ENCODE measurements around the gene BAAT.
"Not testable (repeated sequence)": the region's sequence is repeated elsewhere in the genome, so short reads cannot be mapped to it uniquely, and the experiment has no call there.

BAAT gene

DNA sequence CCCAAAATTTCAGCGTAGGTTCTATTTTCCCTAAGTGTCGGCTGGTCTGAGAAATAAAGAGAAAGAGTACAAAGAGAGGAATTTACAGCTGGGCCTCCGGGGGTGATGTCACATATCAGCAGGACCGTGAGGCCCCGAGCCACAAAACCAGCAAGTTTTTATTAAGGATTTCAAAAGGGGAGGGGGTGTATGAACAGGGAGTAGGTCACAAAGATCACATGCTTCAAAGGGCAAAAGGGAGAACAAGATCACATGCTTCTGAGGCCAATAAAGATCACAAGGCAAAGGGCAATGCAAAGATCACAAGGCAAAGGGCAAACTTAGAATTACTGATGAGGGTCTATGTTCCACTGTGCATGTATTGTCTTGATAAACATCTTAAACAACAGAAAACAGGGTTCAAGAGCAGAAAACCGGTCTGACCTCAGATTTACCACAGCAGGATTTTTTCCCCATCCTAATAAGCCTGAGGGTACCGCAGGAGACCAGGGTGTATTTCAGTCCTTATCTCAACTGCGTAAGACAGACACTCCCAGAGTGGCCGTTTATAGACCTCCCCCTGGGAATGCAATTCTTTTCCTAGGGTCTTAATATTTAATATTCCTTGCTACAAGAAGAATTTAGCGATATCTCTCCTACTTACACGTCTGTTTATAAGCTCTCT, at the start of gene BAAT:
TSS of gene BAAT (minus strand) at position 134 of the 664 bp plus-strand sequence. CDS start 13,602 bp downstream, outside the sequence.
- DNase-seq, result not testable (repeated sequence)

DNA sequence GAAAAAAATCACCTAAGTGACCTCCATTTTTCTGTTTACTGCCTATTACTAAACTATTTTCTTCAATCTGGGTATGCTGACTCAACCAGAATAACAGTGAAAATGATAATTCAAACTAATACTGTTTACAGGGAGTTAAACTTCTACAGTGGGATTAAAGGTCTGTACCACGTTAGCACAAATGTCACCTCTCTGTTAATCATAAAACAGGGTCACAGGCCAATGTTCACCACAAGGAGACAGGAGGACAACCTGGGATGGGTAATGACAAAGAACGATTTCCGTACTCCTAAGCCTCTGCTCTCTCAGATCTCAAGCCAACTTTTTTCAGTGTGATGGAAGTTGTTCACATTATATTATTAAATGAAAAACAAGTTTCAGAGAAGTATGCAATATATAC, 48.4 kb upstream of the BAAT start:
- no peak for DNase-seq

DNA sequence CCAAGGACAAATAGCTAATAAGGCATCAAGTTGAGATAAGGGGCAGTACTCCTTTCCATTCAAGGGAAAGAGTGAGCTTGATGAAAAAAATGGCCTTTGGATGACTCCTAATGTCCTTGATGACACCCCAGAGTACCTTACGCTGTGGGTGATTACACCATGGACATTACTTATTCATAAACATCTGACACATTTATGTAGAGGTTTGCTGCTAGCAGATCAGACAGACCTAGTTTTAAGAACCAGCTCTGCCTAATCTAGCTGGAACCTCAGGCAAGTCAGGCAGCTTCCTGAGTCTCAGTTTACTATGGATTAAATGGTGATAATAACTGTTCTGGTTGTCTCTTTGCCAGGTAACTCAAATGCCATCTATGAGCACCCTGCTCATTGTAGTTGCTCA, 47.9 kb upstream of the BAAT start:
- DNase-seq, result no peak

DNA sequence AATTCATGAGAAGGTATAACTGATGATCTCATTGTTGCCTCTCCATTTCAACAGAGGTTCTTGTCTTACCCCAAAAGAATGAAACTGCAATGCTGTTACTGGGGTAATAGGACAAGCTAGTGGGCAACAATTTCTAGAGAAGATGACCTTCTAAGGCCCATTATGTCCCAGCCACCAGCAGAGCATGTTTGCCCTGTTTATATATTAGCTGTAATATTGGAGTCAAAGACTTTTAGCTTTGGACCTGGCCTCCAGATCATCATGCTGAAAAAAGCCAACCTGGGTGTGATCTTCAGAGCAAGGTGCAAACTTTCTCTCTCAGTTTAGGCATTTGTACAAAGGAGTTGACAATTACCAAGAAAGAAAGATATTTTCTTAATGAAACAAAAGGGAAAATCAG, 47.4 kb upstream of the BAAT start:
- no peak for DNase-seq

DNA sequence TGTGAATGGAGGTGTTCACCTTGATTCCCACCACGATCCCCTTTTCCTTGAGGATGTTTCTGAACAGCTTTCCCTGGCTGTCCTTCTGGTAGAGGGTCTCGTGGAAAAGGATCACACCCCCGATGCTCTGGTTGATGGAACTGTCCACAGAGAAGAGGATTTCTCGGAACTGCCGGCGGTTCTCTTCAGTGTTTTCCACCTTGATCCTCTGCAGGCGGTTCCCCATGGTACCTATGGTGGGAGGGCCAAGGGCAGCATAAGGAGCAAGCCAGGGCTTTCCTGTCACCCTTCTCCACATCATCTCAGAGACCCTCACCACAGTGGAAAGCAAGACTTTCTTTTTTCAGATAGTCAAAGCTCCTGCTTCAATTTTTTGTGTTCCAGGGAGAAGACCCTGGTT, 44.9 kb upstream of the BAAT start:
- DNase-seq, result no peak

DNA sequence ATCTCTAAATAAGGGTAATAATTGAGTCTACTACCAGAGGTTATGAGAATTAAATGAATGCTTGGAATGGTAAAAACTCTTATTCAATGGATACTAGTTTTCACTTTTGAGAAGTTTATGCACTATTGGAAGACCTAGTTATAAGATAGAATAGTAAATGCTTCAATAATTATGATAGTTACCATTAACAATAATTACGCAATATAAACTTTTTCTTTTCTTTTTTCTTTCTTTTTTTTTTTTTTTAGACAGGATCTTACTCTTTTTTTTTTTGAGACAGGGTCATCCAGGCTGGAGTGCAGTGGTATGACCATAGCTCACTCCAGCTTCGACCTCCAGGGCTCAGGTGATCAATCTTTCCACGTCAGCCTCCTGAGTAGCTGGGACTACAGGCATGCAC, 44.1 kb upstream of the BAAT start:
- no peak for DNase-seq

DNA sequence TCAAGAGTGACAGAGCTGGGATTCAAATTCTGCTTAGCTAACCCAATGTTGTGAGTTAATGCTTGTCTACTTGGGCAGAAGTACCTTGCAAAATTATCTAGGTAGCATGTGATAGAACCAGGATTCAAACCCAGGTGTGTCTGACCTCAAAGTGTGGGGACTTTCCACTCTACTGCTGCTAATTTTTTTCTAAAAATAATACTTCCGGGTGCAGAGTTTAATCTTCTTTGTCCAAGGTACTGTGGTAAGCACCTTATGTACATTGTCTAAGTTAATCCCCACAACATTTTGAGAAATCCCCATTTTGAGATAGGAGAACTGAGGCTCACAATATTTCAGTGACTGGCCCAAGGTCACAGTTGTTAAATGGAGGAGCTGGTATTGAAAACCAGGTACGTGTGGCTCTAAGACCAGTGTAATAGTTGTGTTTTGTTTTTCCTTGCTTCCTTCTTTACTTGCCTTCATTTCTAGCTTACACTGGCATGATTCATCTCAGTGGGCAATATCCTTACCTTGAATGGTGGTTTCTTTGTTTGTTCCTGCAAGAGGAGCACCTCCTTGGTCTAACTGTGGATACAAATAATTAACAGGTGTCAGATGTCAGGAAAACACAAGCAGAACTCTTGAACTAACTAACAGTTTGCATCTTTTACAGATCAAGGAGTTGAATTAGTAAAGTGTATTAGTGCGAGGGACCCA, 43.3 kb upstream of the BAAT start:
- no peak for DNase-seq

DNA sequence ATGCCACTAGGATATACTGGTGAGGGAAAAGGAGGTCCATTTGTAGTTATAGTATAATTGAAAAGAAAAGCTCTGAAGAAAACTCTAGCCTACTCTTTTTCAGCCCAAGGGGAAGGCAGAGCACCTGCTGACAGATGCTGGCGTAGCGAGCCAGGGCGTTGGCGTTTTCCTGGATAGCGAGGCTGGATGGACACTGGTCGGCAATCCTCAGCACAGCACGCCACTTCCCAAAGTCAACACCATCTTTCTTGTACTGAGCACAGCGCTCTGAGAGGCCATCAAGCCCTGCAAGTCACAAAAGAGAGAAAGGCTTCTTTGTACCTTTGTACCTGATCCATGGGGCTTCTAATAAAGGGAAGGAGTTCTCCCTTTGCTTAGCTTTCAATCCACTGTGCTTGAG, 42.6 kb upstream of the BAAT start:
- DNase-seq, result no peak

DNA sequence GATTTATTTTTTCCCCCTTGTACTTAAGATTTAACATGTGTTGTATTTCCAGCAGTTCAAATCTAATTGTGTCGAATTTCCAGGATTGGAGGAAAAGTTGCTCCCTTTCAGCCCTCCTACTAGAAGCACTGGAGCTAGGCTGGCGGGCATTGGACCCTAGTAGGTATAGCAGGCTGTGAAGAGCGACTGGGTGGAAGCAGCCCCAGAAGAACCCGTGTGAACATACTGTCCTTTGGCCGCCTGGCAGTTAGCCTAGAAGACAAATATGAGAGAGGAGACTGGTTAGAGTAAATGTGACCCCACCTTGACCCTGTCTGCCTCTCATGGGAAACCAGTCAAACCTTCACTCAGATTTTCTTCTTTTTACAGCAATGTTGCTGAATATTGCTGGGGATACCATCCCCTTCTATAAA, 36.9 kb upstream of the BAAT start:
- no peak for DNase-seq

DNA sequence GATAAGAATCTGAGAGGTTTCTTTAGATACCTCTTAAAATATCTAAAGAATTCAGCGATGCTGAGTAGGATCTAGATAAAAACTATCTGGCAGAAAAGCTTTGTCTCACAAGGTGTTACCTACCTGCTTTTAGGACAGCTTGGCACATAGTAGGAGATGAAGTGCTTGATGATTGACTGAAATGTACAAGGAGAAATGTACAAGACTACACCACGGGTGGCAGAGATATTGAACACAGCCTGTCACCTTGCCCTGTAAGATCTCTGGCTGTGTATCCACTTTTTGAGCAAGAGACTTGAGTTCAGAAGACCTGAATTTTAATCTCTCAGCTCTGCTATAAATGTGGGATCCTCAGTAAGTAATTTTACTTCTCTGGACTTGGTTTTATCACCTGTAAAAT, 35.1 kb upstream of the BAAT start:
- no peak for DNase-seq

DNA sequence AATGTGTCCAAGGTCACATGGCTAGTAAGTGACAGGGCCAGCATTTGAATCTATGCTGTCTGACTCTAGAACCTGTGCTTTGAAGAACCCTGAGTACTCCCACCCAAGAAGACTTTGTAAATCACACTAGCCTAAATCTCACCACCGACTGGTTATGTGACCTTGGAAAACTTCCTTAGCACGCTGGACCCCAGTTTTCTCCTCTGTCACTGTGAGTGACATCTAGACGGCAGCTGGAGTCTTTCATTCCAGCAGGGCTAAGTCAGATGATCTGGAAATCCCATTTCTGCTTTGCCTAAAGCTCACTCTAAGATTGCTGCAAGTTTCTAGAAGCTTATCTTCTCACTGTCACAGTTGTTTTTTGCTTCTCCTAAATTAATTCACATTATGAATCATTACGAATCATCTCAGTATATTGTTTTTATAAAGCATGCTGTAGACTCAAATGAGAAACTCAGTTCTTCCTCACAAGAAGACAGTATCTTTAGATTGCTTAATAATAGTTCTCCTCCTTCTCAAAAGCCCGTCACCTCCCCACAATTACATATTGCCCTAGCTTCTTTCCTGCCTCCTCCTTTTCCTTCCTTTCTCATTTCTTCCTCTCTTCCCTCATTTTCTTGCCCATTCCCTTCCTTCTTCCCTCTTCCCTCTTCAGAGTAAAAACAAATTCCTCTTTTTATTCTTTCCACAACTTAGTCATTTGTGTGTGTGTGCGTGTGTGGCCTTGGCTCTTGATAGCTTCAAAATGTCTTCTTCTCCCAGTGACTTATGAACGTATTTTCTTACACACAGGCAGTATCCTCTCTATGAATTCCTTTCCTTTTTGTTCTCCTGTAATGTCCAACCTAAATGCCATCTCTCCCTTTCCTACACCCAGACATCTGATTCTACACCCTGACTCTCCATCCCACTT, 34.0 kb upstream of the BAAT start:
- peak; percentile 9 for DNase-seq

DNA sequence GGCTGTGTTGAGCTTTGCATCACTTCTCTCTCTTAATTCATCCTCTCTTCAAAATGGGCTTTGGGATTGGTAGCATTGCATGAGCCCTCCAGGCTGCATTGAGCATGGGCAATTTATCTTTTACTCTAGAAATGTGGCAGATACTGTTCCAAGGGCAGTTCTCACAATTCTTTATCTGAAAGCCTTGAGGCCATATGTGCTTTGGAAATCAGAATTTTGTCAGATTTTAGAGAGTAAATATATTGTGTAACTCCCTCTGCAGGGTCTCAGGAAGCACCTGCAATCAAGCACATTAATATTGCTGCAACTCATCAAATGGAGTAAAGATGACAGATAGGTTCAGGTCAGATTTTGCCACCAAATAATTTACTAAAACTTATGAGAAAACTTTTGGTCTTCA, 33.2 kb upstream of the BAAT start:
- DNase-seq, result no peak

DNA sequence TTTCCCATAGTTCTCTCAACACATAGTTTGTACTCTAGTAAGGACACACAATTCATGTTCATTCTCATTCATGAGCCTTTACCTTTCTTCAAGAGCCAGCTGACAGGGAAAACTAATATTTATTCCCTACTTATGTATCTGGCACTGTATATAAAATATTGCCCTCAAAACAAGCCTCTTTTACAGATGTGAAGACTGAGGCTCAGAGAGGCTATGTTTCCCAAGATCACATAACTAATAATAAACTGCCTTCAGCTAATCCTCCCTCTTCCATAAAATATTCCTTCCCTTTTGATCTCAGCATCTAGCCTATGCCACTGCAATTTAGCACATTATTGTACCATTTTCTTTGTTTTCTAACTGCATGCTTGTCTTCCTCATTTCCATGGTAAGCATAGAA, 32.6 kb upstream of the BAAT start:
- no peak for DNase-seq

DNA sequence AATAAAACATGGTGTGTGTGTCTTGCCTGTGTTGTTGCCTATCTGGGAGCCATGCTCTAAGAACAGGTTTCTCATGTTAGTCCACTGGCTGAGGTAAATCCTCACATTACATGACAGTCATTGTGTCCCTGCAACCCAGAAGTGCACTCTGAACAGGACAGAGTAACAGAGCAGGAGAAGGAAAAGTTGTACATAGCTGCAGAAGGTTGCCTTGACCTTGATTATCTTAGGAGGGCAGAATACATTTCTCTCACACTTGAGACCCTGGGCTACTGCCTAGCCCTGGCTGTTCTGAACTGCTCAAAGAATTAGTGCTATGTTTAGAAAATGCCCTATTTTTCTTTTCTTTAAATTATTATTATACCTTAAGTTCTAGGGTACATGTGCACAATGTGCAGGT, 30.8 kb upstream of the BAAT start:
- no peak for DNase-seq

DNA sequence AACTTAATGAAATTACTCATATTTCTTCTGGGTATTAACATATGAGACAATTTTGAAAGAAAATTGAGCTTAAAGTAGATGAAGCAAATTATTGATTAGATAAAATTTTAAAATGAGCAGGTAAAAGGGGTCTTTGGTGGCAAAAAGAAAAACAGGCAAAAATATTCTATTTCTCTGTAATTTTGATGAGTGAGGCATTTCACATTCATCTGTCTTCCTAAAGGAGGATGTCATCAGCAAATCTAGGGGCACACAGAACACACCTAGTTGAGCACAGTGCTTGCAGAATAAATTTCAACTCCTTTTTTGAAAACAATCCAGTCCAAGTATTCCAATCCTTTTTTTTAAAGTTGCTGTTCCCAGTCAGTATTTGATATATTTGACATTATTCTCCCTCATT, 30.0 kb upstream of the BAAT start:
- DNase-seq, result no peak

DNA sequence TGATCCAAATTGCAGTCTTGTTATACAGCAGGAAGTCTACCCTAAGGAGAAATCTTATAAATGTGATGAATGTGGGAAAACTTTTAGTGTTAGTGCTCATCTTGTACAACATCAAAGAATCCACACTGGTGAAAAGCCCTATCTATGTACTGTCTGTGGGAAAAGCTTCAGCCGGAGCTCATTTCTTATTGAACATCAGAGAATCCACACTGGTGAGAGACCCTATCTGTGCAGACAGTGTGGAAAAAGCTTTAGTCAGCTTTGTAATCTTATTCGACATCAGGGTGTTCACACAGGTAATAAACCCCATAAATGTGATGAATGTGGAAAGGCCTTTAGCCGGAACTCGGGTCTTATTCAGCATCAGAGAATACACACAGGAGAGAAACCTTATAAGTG, 24.3 kb upstream of the BAAT start:
- peak; percentile 17 for DNase-seq

DNA sequence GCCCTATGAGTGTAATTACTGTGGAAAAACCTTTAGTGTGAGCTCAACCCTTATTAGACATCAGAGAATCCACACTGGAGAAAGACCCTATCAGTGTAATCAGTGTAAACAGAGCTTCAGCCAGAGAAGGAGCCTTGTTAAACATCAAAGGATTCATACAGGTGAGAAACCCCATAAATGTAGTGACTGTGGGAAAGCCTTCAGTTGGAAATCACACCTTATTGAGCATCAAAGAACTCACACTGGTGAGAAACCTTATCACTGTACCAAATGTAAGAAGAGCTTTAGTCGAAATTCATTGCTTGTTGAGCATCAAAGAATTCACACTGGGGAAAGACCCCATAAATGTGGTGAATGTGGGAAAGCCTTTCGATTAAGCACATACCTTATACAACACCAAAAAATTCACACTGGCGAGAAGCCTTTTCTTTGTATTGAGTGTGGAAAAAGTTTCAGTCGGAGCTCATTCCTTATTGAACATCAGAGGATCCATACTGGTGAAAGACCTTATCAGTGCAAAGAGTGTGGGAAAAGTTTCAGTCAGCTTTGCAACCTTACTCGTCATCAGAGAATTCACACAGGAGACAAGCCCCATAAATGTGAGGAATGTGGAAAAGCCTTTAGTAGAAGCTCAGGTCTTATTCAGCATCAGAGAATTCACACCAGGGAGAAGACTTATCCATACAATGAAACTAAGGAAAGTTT, 23.7 kb upstream of the BAAT start:
- DNase-seq, result no peak

DNA sequence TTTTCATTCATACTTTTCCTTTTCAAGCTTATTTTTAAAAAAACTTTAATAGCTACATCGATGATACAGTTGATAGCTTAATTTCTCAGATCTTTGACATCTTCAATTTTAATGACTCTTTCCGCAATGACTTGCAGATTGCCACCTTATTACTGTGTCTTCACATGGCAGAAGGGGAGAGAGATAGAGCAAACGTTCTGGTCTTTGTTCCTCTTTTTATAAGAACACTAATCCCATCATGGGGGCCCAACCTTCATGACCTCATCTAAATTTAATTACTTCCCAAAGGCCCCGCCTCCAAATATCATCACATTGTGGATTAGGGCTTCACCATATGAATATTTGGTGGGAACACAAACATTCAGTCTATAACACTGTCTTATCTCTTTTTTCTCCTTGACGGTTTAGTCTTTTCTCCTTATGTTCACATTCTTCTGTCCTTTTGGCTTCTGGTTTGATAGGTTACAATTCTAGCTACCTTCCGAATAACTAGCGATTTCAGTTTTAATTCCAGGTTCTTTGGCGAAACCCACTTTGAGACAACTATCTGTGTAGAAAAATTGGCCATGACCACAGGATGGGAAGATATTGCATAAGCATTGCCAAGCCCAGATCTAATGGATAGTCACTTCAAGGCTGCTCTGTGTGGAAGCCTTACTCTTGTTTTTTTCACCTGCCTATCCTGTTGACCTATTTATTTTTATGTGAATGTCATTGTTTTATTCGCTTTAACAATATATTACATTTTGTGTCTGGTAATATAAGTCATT, 18.9 kb upstream of the BAAT start:
- DNase-seq, result no peak

DNA sequence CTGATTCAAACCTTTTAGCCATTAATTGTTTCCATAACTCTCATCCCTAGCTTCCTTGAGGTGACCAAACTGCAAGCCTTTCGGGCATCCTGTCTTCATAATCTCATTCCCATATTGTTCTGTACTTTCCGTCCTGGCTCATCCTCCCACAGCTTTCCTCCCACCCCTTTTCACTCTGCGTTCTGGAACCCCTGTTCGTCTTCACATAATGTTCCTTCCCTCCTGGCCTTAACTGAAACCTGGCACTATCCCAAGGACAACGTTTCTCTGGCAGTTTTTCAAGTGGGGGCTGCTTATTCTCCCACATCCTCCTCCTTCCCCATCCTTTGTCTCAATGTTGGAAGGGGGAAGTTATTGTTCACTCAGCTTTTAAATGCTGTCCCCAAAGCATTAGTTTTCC, 15.3 kb upstream of the BAAT start:
- no peak for DNase-seq

DNA sequence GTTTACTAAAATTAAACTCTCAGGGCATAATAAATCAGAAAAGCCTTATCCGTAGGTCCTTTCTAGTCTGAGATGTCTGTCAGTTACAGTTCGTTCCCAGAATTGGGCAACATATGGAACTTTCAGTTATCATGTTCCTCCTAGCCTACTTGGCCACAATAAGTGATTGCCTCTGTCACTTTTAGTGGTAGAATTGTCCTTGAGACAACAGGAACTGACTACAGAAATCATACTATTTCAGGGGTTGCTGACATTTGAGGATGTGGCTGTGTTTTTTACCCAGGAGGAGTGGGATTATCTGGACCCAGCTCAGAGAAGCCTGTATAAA, 14.8 kb upstream of the BAAT start:
- DNase-seq, result no peak

DNA sequence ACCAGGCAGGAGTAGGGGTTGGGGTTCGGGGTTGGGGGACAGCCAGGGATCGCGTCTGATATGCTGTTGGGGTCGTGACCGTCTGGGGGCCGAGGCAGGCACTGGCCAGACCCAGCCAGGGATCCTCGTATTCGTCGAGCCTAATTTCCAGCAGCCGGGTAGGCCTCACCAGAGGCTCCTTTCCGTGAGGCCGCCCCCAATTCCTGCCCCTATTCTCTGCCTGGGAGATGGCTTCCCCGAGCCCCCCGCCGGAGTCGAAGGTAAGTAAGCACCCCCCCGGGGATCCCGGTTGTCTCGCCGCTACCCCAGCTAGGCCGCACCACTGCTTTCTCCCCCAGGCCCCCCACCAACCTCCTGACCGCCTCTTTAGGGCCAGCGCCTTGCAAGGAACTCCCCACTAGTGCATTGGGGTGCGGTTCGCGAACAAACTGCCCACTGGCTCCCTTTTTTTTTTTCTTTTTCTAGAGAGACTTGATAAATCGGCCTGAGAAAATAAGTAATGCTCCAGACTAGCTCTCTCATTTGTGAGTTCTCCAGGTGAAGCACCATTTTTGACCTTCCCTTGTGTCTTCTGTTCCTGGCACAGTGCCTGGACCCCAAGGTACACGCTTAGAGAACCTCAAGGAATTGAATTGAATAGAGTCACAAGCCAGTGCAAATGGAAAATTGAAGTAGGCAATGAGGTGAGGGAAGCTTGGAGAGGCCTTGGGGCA, 14.3 kb upstream of the BAAT start:
- DNase-seq, result peak; percentile 5
